Esophagus squamous epithelium (tissue), 4 donors: ENCODE data around the gene ERVMER34-1.

ENCODE experiments used
- CTCF ChIP-seq, 6 experiments: fragments of 450-650 bp in 4 of 6; fragments of 200-600 bp in 2 of 6; sonication (generic) in 2 of 6; IDR thresholded peaks; one replicate each; pipeline ENCODE4 v1.5.1; 2016 to 2019; ENCODE audit warnings: antibody characterized with exemption in 6 of 6, mild to moderate bottlenecking in 4 of 6, moderate library complexity in 4 of 6
- POLR2A ChIP-seq, 4 donors: fragments of 450-650 bp; IDR thresholded peaks; one replicate each; pipeline ENCODE4 v1.6.1; 2017; ENCODE audit warnings: antibody characterized with exemption in 4 of 4, mild to moderate bottlenecking in 4 of 4, moderate library complexity in 3 of 4

GRCh38 chr4:52704661-52705060 is 46.6 kb downstream of the ERVMER34-1 start:
- no peak for TF ChIP-seq CTCF (IDR thresholded peaks at IDR 0.05)
- TF ChIP-seq POLR2A (IDR thresholded peaks at IDR 0.05): no peak
